GM12878 (cell line): ENCODE measurements around the gene ZNF280A. TPM values are rescaled to one million over a fixed set of nuclear protein-coding genes. Genes with fewer than 3 reads are reported as not detected.

Experiments
- ATAC-seq: fragments of 200-7000 bp; cut with Tn5 transposase; 3 replicates; pipeline ENCODE4 v1.9.1; 2020; ENCODE audit warnings: mild to moderate bottlenecking, moderate library complexity
- BruUV-seq: library from RNA; stranded (reverse); fragments of 400-500 nt; replicated peaks from 2 replicates; lab custom pipeline; 2021; lab: Mats Ljungman, UMichigan
- CTCF ChIA-PET: fragments of 300-600 bp; sonication (Branson Sonifier 250); formaldehyde crosslinking; extraction: SDS; loops from one replicate; lab custom pipeline; 2021; ENCODE audit warnings: inconsistent platforms; lab: Yijun Ruan, JAX
- POLR2A ChIA-PET: fragments of 350-600 bp; formaldehyde crosslinking; extraction: SDS; loops from one replicate; lab custom pipeline; 2021; ENCODE audit warnings: inconsistent platforms; lab: Charles Lee
- RAD21 ChIA-PET: fragments of 300-600 bp; sonication (Branson Sonifier 250); formaldehyde crosslinking; loops from one replicate; lab custom pipeline; 2023; ENCODE audit warnings: antibody characterized with exemption; ENCODE audit not compliant: unreplicated experiment; lab: Charles Lee
- SMC1A ChIA-PET: fragments of 300-600 bp; sonication (Branson Sonifier 250); formaldehyde crosslinking; loops from one replicate; lab custom pipeline; 2023; ENCODE audit not compliant: unreplicated experiment, uncharacterized antibody; lab: Charles Lee
- DNase-seq: peaks from one replicate; pipeline ENCODE4 v3.0.0-alpha.2; 2011; ENCODE audit warnings: low read depth, low spot score
- FAIRE-seq: peaks from 3 replicates; lab custom pipeline; 2011; peaks lifted over from hg19 to GRCh38; lab: Jason Lieb, UNC
- H2AFZ ChIP-seq: 2 replicates; pipeline ENCODE4 v1.6.0; 2011; ENCODE audit warnings: low read depth, low read length, control low read depth; ENCODE audit not compliant: control insufficient read depth
- H3K27ac ChIP-seq: 2 replicates; pipeline ENCODE4 v1.5.1; 2011; ENCODE audit warnings: control low read depth; ENCODE audit not compliant: control insufficient read depth, insufficient read depth
- H3K27me3 ChIP-seq, 2 experiments: replicated peaks in 1 of 2; 2 replicates each; pipeline versions ENCODE4 v1.6.0 to v1.6.1; 2011; ENCODE audit warnings: low read length in 1 of 2; ENCODE audit not compliant: control insufficient read depth in 2 of 2, insufficient read depth in 2 of 2
- H3K36me3 ChIP-seq, 2 experiments: 2 replicates each; pipeline ENCODE4 v1.5.1; 2011; ENCODE audit warnings: low read length in 1 of 2; ENCODE audit not compliant: control insufficient read depth in 2 of 2, insufficient read depth in 2 of 2
- H3K4me1 ChIP-seq: 2 replicates; pipeline ENCODE4 v1.6.1; 2011; ENCODE audit warnings: mild to moderate bottlenecking, low read length, moderate library complexity, mixed read lengths; ENCODE audit not compliant: control insufficient read depth, insufficient read depth
- H3K4me2 ChIP-seq: 2 replicates; pipeline ENCODE4 v1.6.0; 2011; ENCODE audit warnings: control low read depth; ENCODE audit not compliant: control insufficient read depth, insufficient read depth
- H3K4me3 ChIP-seq: fragments of 200-600 bp; sonication (generic); 2 replicates; pipeline ENCODE4 v1.5.1; 2016
- H3K79me2 ChIP-seq: 2 replicates; pipeline ENCODE4 v1.6.0; 2011; ENCODE audit warnings: low read length; ENCODE audit not compliant: control insufficient read depth, insufficient read depth
- H3K9ac ChIP-seq: 2 replicates; pipeline ENCODE4 v1.8.0; 2011; ENCODE audit warnings: low read length, control low read depth, mixed read lengths; ENCODE audit not compliant: control insufficient read depth, insufficient read depth
- H3K9me3 ChIP-seq: replicated peaks from 3 replicates; pipeline ENCODE4 v1.5.1; 2011; ENCODE audit warnings: mild to moderate bottlenecking, low read length; ENCODE audit not compliant: control insufficient read depth, insufficient read depth
- H4K20me1 ChIP-seq: 2 replicates; pipeline ENCODE4 v1.6.0; 2011; ENCODE audit not compliant: control insufficient read depth, insufficient read depth
- CHD4 ChIP-seq: fragments of 200-600 bp; sonication (generic); IDR thresholded peaks from 2 replicates; pipeline ENCODE4 v1.6.1; 2016; ENCODE audit warnings: mild to moderate bottlenecking
- EGR1 ChIP-seq, 2 experiments: IDR thresholded peaks; 1 replicate in 1 of 2; 2 replicates in 1 of 2; pipeline ENCODE4 v1.6.1; 2011 to 2012; ENCODE audit warnings: low read depth in 2 of 2, low read length in 2 of 2, borderline replicate concordance in 1 of 2, mild to moderate bottlenecking in 1 of 2, moderate library complexity in 1 of 2
- HCFC1 ChIP-seq: fragments of 150-350 bp; IDR thresholded peaks from 2 replicates; pipeline ENCODE4 v1.6.1; 2014; ENCODE audit warnings: low read length
- KAT2A ChIP-seq: conservative IDR thresholded peaks from 2 replicates; pipeline ENCODE4 v1.6.1; 2011; ENCODE audit warnings: low read depth, low read length; ENCODE audit not compliant: control insufficient read depth
- MTA3 ChIP-seq: IDR thresholded peaks from 2 replicates; pipeline ENCODE4 v1.6.1; 2012; ENCODE audit warnings: low read length, inconsistent platforms, borderline replicate concordance
- NR2F1 ChIP-seq: fragments of 450-650 bp; conservative IDR thresholded peaks from 2 replicates; pipeline ENCODE4 v1.6.1; 2017; ENCODE audit warnings: mild to moderate bottlenecking
- POU2F2 ChIP-seq: IDR thresholded peaks from 3 replicates; pipeline ENCODE4 v1.6.1; 2011; ENCODE audit warnings: low read depth, mild to moderate bottlenecking, low read length, borderline replicate concordance
- PRDM15 ChIP-seq: fragments of 450-650 bp; formaldehyde crosslinking; IDR thresholded peaks from 2 replicates; pipeline ENCODE4 v1.4.0; 2020; ENCODE audit warnings: mild to moderate bottlenecking, moderate library complexity
- RCOR1 ChIP-seq: conservative IDR thresholded peaks from 2 replicates; pipeline ENCODE4 v1.6.1; 2012; ENCODE audit warnings: low read depth, low read length, improper control_type of control experiment
- SMARCA5 ChIP-seq: fragments of 450-650 bp; IDR thresholded peaks from 2 replicates; pipeline ENCODE4 v1.6.1; 2017; ENCODE audit warnings: mild to moderate bottlenecking
- SPI1 ChIP-seq: IDR thresholded peaks from 2 replicates; pipeline ENCODE4 v1.6.1; 2011; ENCODE audit warnings: low read depth, mild to moderate bottlenecking, low read length, moderate library complexity, borderline replicate concordance; ENCODE audit not compliant: insufficient read depth
- SREBF1 ChIP-seq: IDR thresholded peaks from 2 replicates; pipeline ENCODE4 v1.6.1; 2012; ENCODE audit warnings: mild to moderate bottlenecking, low read length
- STAT3 ChIP-seq: IDR thresholded peaks from 2 replicates; pipeline ENCODE4 v1.6.1; 2011; ENCODE audit warnings: low read depth, low read length, improper control_type of control experiment
- ZBTB11 ChIP-seq: fragments of 450-650 bp; formaldehyde crosslinking; IDR thresholded peaks from 2 replicates; pipeline ENCODE4 v1.5.0; 2022; ENCODE audit warnings: mild to moderate bottlenecking, missing genetic modification characterization
- WGBS: methylation state at CpG from one replicate; pipeline ENCODE4 v1.1.6; 2016; ENCODE audit warnings: low lambda C conversion rate; ENCODE audit not compliant: insufficient replicate concordance, insufficient coverage; ENCODE audit errors: missing lambda C conversion rate; 5-methylcytosine and 5-hydroxymethylcytosine counted together
- in situ Hi-C: fragments of 300-500 bp; cut with MboI; formaldehyde crosslinking; loops from 9 replicates; pipeline ENCODE4 v1.14.3; 2018; ENCODE audit warnings: mixed read lengths
- intact Hi-C: fragments of 100-400 bp; cut with micrococcal nuclease; formaldehyde crosslinking; loops from one replicate; pipeline ENCODE4 v1.14.2; 2022; ENCODE audit not compliant: unreplicated experiment
- polyA plus RNA-seq, 11 experiments: library from polyadenylated mRNA; depleted of rRNA in 4 of 11; unstranded in 6 of 11; stranded (reverse) in 5 of 11; fragments of >200 nt; fragmentation: Nextera tagmentation in 4 of 11; fragmentation: Illumina TruSeq in 1 of 11; extraction: Ambion mirVana in 4 of 11; extraction: Trizol in 1 of 11; gene quantifications; 1 replicate in 1 of 11; 2 replicates in 10 of 11; pipeline versions ENCODE4 v1.2.1 to v1.2.3, GENCODE V29; 2011 to 2016; ENCODE audit warnings: inconsistent platforms in 2 of 11, missing spikeins in 2 of 11, low read depth in 1 of 11
- total RNA-seq, 4 experiments: library from RNA; depleted of rRNA in 3 of 4; stranded (reverse); fragments of >200 nt in 3 of 4; fragmentation: Illumina TruSeq in 1 of 4; extraction: Trizol in 1 of 4; gene quantifications; 2 replicates each; pipeline versions ENCODE4 v1.2.1 to v1.2.3, GENCODE V29; 2013 to 2021

Gene ZNF280A
- total and polyA plus RNA-seq, 10 of the 15 experiments (the other 5 are each of a cell fraction or from before 2014, with no cell fraction given), result 0.03 to 0.06 TPM; not detected in 8

- Histone ChIP-seq H2AFZ (no peak overlapping the region), H3K4me2 (no peak overlapping the region), H3K4me1 (no peaks in the 10 kb centered on the region), H3K79me2 (no peaks in the 10 kb centered on the region), H3K4me3 (no peak overlapping the region), H3K9me3 (no peaks in the 10 kb centered on the region), H4K20me1 (no peaks in the 10 kb centered on the region), H3K27ac (no peak overlapping the region), H3K36me3 (no peaks in the 10 kb centered on the region), H3K27me3 (no peaks in the 10 kb centered on the region), H3K9ac (no peak overlapping the region)
- TF ChIP-seq SPI1 (no peak), POU2F2 (no peak), RCOR1 (no peak), MTA3 (no peak), NR2F1 (no peak), SREBF1 (no peak), HCFC1 (no peak), ZBTB11 (CRISPR knock-in tag) (no peak), CHD4 (no peak), SMARCA5 (no peak), EGR1 (IDR thresholded peaks at IDR 0.05; ENCODE audit: borderline replicate concordance in 1 of 2, low read depth in 2 of 2, low read length in 2 of 2) (no peak), PRDM15 (CRISPR knock-in tag) (no peak), KAT2A (no peak), STAT3 (no peak)
- SMC1A ChIA-PET, result interaction anchor here (0.9 kb wide), 1 partner anchor 16 kb away, joined by 3 read pairs; no protein-coding TSS in a partner anchor
- CTCF ChIA-PET, result interaction anchor here (1.0 to 1.6 kb wide), 2 partner anchors 38 to 108 kb away, joined by 3 to 4 read pairs; no protein-coding TSS in a partner anchor
- POLR2A ChIA-PET, result no interaction called here
- FAIRE-seq (no peak), ATAC-seq (no peak), DNase-seq (no peak)
- intact Hi-C loops, result no loop called here
- RAD21 ChIA-PET, result interaction anchor here (1.0 kb wide), 1 partner anchor 18 kb away, joined by 3 read pairs; the partner anchor contains the start of gene ZNF280A
- 42% methylated on average over 7 of the region's 7 CpGs for WGBS
- in situ Hi-C loops, result no loop called here
- no TSS peak for BruUV-seq
These were observed 18.3 kb upstream of the ZNF280A start for GRCh38 chr22:22538226-22538989.
